HepG2 (cell line): Measurements from ENCODE around the gene MGST2. TPM values are rescaled to one million over a fixed set of nuclear protein-coding genes. Genes with fewer than 3 reads are reported as not detected.
A peak's percentile ranks its signal among the peaks of the same experiment; 100 is the strongest.

Experiments
- ATAC-seq: fragments of 200-7000 bp; cut with Tn5 transposase; 3 replicates; pipeline ENCODE4 v1.9.1; 2020; ENCODE audit warnings: mild to moderate bottlenecking, moderate library complexity
- BruUV-seq: library from RNA; stranded (reverse); fragments of 400-500 nt; replicated peaks from 2 replicates; lab custom pipeline; 2021; lab: Mats Ljungman, UMichigan
- CTCF ChIA-PET: fragments of 300-600 bp; formaldehyde crosslinking; extraction: SDS; loops from one replicate; lab custom pipeline; 2021; ENCODE audit warnings: low total read pairs, inconsistent platforms, low intra/inter-chr PET ratio; lab: Yijun Ruan, JAX
- POLR2A ChIA-PET: fragments of 350-600 bp; sonication (Branson Sonifier 250); formaldehyde crosslinking; loops from one replicate; lab custom pipeline; 2020; ENCODE audit warnings: antibody characterized with exemption, inconsistent platforms; lab: Yijun Ruan, JAX
- DNase-seq: peaks from one replicate; pipeline ENCODE4 v3.0.0-alpha.2; 2015; ENCODE audit warnings: low spot score
- FAIRE-seq: peaks from 3 replicates; lab custom pipeline; 2011; peaks lifted over from hg19 to GRCh38; lab: Jason Lieb, UNC
- H2AFZ ChIP-seq: one replicate; pipeline ENCODE4 v1.6.1; 2011; ENCODE audit warnings: low read length, inconsistent platforms
- H3K27ac ChIP-seq: fragments of 300-600 bp; 3 replicates; pipeline ENCODE4 v1.8.0; 2011; ENCODE audit warnings: mixed run types, mild to moderate bottlenecking, mixed read lengths, low read length, inconsistent platforms; ENCODE audit not compliant: insufficient read depth; ENCODE audit errors: extremely low read length
- H3K27me3 ChIP-seq, 2 experiments: fragments of 200-600 bp in 1 of 2; 2 replicates in 1 of 2; 3 replicates in 1 of 2; pipeline versions ENCODE4 v1.6.0 to v1.8.0; 2011; ENCODE audit warnings: low read length in 2 of 2, mild to moderate bottlenecking in 2 of 2, moderate library complexity in 2 of 2, inconsistent platforms in 1 of 2; ENCODE audit not compliant: insufficient read depth in 2 of 2, control insufficient read depth in 1 of 2
- H3K36me3 ChIP-seq, 2 experiments: fragments of 200-600 bp in 1 of 2; replicated peaks in 1 of 2; 2 replicates in 1 of 2; 3 replicates in 1 of 2; pipeline versions ENCODE4 v1.5.1 to v1.8.0; 2011; ENCODE audit warnings: low read length in 2 of 2, inconsistent platforms in 1 of 2; ENCODE audit not compliant: insufficient read depth in 2 of 2, control insufficient read depth in 1 of 2
- H3K4me1 ChIP-seq: 2 replicates; pipeline ENCODE4 v1.5.1; 2012; ENCODE audit warnings: low read length, inconsistent platforms; ENCODE audit not compliant: insufficient read depth
- H3K4me2 ChIP-seq: 2 replicates; pipeline ENCODE4 v1.6.0; 2011; ENCODE audit warnings: low read depth, low read length, inconsistent platforms
- H3K4me3 ChIP-seq, 3 experiments: fragments of 200-600 bp in 1 of 3; sonication (generic), shearing (Covaris generic) in 1 of 3; replicated peaks in 1 of 3; 2 replicates each; pipeline ENCODE4 v1.5.1; 2011 to 2016; ENCODE audit warnings: low read length in 3 of 3, inconsistent platforms in 2 of 3, low read depth in 2 of 3, mild to moderate bottlenecking in 2 of 3, control low read depth in 1 of 3, mixed read lengths in 1 of 3; ENCODE audit not compliant: insufficient read depth in 1 of 3
- H3K79me2 ChIP-seq: one replicate; pipeline ENCODE4 v1.6.1; 2011; ENCODE audit warnings: low read length, inconsistent platforms; ENCODE audit not compliant: insufficient read depth
- H3K9ac ChIP-seq: 2 replicates; pipeline ENCODE4 v1.6.0; 2011; ENCODE audit warnings: mild to moderate bottlenecking, low read depth, low read length, inconsistent platforms; ENCODE audit not compliant: insufficient read depth
- H3K9me3 ChIP-seq: 2 replicates; pipeline ENCODE4 v1.5.1; 2012; ENCODE audit warnings: mild to moderate bottlenecking, low read length
- H4K20me1 ChIP-seq: 2 replicates; pipeline ENCODE4 v1.6.0; 2011; ENCODE audit warnings: inconsistent platforms, mild to moderate bottlenecking, low read length, moderate library complexity; ENCODE audit not compliant: insufficient read depth
- DNMT1 ChIP-seq: sonication (generic); formaldehyde crosslinking; IDR thresholded peaks from 2 replicates; pipeline ENCODE4 v1.5.1; 2020; ENCODE audit warnings: mild to moderate bottlenecking, missing genetic modification reagents
- FOXA3 ChIP-seq: IDR thresholded peaks from 2 replicates; pipeline ENCODE4 v1.6.1; 2016; ENCODE audit warnings: missing genetic modification reagents, missing compliant biosample characterization
- HMGXB3 ChIP-seq: sonication (generic); formaldehyde crosslinking; IDR thresholded peaks from 2 replicates; pipeline ENCODE4 v1.4.0; 2020; ENCODE audit warnings: missing genetic modification reagents, borderline replicate concordance
- ISL2 ChIP-seq: sonication (generic); formaldehyde crosslinking; IDR thresholded peaks from 2 replicates; pipeline ENCODE4 v1.5.0; 2020; ENCODE audit warnings: missing genetic modification reagents
- PLRG1 ChIP-seq: fragments of 450-650 bp; conservative IDR thresholded peaks from 2 replicates; pipeline ENCODE4 v1.6.1; 2016
- RXRB ChIP-seq: IDR thresholded peaks from 2 replicates; pipeline ENCODE4 v1.6.1; 2016; ENCODE audit warnings: borderline replicate concordance, missing genetic modification reagents, missing compliant biosample characterization
- SCMH1 ChIP-seq: sonication (generic); formaldehyde crosslinking; IDR thresholded peaks from 2 replicates; pipeline ENCODE4 v1.9.0; 2021; ENCODE audit warnings: missing genetic modification reagents, mild to moderate bottlenecking, borderline replicate concordance
- SOX13 ChIP-seq, 3 experiments: fragments of 450-650 bp in 1 of 3; sonication (generic) in 1 of 3; formaldehyde crosslinking in 1 of 3; IDR thresholded peaks in 2 of 3; conservative IDR thresholded peaks in 1 of 3; 2 replicates each; pipeline versions ENCODE4 v1.5.0 to v1.6.1; 2016 to 2020; ENCODE audit warnings: antibody characterized with exemption in 1 of 3, mild to moderate bottlenecking in 1 of 3, missing compliant biosample characterization in 1 of 3, missing genetic modification reagents in 1 of 3, moderate library complexity in 1 of 3
- ZC3H13 ChIP-seq: sonication (generic); formaldehyde crosslinking; IDR thresholded peaks from 2 replicates; pipeline ENCODE4 v1.8.1; 2023; ENCODE audit warnings: mild to moderate bottlenecking, missing genetic modification reagents, moderate library complexity
- ZGPAT ChIP-seq: IDR thresholded peaks from 2 replicates; pipeline ENCODE4 v1.6.1; 2016; ENCODE audit warnings: mild to moderate bottlenecking
- ZNF251 ChIP-seq: sonication (generic); formaldehyde crosslinking; IDR thresholded peaks from 2 replicates; pipeline ENCODE4 v1.9.0; 2021; ENCODE audit warnings: mild to moderate bottlenecking, missing genetic modification reagents
- WGBS: methylation state at CpG from one replicate; pipeline ENCODE4 v1.1.6; 2017; ENCODE audit warnings: low lambda C conversion rate; 5-methylcytosine and 5-hydroxymethylcytosine counted together
- in situ Hi-C: cut with HindIII; loops from 2 replicates; pipeline ENCODE4 v1.10.0; 2017; ENCODE audit warnings: low pct_unique_long_range_greater_than_20kb; ENCODE audit not compliant: extremely low pct_ligation_motif_present
- intact Hi-C: fragments of 100-400 bp; cut with micrococcal nuclease; formaldehyde crosslinking; loops from one replicate; pipeline ENCODE4 v1.10.0; 2022; ENCODE audit not compliant: unreplicated experiment
- polyA plus RNA-seq, 8 experiments: library from polyadenylated mRNA; depleted of rRNA in 3 of 8; stranded (reverse) in 7 of 8; unstranded in 1 of 8; fragments of >200 nt; fragmentation: Illumina TruSeq in 4 of 8; extraction: Trizol in 4 of 8; gene quantifications; 2 replicates each; pipeline versions ENCODE4 v1.2.1 to v1.2.3, GENCODE V29; 2011 to 2016; ENCODE audit warnings: low read depth in 4 of 8, missing spikeins in 1 of 8, mixed read lengths in 1 of 8; ENCODE audit not compliant: insufficient read depth in 1 of 8
- total RNA-seq, 5 experiments: library from RNA; depleted of rRNA; stranded (reverse); fragments of >200 nt; fragmentation: Illumina TruSeq; extraction: Trizol; gene quantifications; 2 replicates each; pipeline ENCODE4 v1.2.3, GENCODE V29; 2016; ENCODE audit warnings: low read depth in 1 of 5

MGST2 gene
- total and polyA plus RNA-seq, 2 of the 13 experiments (the other 11 are each of a cell fraction or from before 2014, with no cell fraction given), result 205 to 416 TPM

GRCh38 chr4:139740531-139741041, 75.0 kb downstream of the MGST2 start (continued):
- no peak for TF ChIP-seq HMGXB3
- TF ChIP-seq FOXA3 (CRISPR knock-in tag), result peak; percentile 61
- 0 out of 2 replicates have a peak, but pooled peaks have one; percentile 32 for TF ChIP-seq DNMT1 (CRISPR knock-in tag)
- TF ChIP-seq RXRB (CRISPR knock-in tag), result peak; percentile 61; the same call in 1 of the 2 replicates
- 0 out of 2 replicates have a peak, but pooled peaks have one; percentile 12 for TF ChIP-seq ISL2 (CRISPR knock-in tag)

DNA sequence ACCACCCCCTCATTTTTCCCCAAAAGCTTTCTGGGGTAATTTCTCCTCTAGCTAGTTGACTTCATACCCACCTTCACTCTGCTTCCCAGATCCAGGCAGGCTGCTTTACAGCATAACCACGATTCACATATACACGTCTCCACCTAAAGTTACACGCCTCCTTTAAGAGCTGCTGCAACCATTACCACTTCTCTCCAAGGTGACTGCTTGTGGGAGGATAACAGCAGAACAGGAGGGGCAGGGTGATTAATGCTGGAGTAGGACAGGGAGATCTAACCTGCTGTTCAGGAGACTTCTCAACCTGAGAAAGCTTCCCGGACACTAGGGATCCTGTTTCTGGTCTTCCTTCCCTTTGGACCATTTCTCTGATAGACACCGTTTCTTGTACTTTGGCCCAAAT, 77.4 kb downstream of the MGST2 start:
- no peaks in the 10 kb centered on the region for H3K9me3 ChIP-seq
- FAIRE-seq, result no peak
- WGBS, result 70% methylated on average over 5 of the region's 5 CpGs
- no peaks in the 10 kb centered on the region for H4K20me1 ChIP-seq
- intact Hi-C loops, result no loop called here
- ATAC-seq, result no peak
- no peak overlapping the region for H3K4me2 ChIP-seq
- H3K4me3 ChIP-seq, result no peak overlapping the region
- ChIA-PET POLR2A (no interaction called here), CTCF (no interaction called here)
- H3K27ac ChIP-seq, result no peak overlapping the region
- H3K9ac ChIP-seq, result no peak overlapping the region
- H2AFZ ChIP-seq, result no peak overlapping the region
- H3K27me3 ChIP-seq, result no peaks in the 10 kb centered on the region
- no peaks in the 10 kb centered on the region for H3K36me3 ChIP-seq
- no TSS peak for BruUV-seq
- TF ChIP-seq PLRG1, result no peak
- TF ChIP-seq ZGPAT (CRISPR knock-in tag), result no peak
- TF ChIP-seq ZC3H13, result no peak
- TF ChIP-seq ZNF251 (CRISPR knock-in tag), result no peak
- TF ChIP-seq SOX13 (IDR thresholded peaks at IDR 0.05), result no peak
- no peak for TF ChIP-seq SOX13 (CRISPR knock-in tag; conservative IDR thresholded peaks at IDR 0.05 in 1 of 2, IDR thresholded peaks at IDR 0.05 in 1 of 2)
- no peak for TF ChIP-seq SCMH1
- DNase-seq, result no peak
- in situ Hi-C loops, result loop anchor here (5.0 kb wide), 1 partner anchor 86 kb away; no protein-coding TSS in a partner anchor
- peaks cover 36% of the 10 kb centered on the region for H3K4me1 ChIP-seq
- H3K79me2 ChIP-seq, result no peaks in the 10 kb centered on the region
